ENCODE results near the gene STAC.
"Not testable (repeated sequence)": the region's sequence is repeated elsewhere in the genome, so short reads cannot be mapped to it uniquely, and the experiment has no call there.

The STAC gene

DNA sequence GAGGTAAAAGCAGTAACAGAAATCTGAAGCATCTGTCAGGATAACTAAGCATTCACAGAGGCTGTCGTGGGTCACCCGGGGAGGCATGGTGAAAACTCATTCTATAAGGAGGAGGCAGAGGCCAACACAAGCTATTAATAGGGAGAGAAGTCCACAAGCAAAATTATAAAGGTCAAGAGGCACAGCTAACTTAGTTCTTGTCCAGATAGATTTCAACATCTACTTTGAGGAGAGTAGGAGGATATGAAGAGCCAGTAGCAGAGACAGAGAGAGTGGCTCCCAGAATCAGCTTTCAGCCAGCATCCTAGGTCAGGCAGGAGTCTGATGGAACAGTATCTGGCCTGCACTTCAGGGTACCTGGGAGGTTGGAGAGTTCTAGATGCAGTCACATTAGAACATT, 95.3 kb downstream of the STAC start:
- DNase-seq (ENCODE audit: extremely low spot score, insufficient read length, low read depth) (no peak), FAIRE-seq (no peak)

DNA sequence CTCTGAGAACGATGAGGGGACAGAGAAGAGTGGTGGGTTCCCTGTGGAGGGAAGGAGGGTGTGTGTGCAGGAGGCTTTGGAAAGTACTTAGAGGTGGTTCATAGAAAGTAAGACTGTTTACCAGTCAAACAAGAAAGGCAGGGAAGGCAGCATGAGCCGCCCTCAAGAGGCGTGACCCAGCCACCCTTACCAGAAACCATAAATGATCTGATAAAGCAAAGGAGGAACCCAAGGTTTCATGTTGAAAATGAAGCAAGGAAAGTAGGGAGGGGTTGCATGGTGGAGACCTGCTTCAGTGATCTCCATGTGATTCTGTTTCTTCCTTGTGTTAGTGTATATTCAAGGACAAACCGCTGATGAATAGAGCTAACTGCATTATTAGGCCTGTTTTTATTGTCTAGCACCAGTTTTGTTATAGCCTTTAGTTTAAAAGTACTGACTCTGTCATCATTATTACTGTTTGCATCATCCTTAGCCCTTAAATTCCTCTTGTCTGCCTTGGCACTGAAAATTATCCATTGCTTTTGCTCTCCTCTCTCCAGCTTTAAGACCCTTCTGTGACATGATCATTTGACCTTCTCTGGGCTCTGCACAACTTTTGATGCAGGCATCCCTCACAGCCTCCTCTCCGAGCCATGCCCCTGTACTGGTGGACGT, 96.1 kb downstream of the STAC start:
- FAIRE-seq (no peak), DNase-seq (ENCODE audit: extremely low spot score, insufficient read length, low read depth) (no peak)

DNA sequence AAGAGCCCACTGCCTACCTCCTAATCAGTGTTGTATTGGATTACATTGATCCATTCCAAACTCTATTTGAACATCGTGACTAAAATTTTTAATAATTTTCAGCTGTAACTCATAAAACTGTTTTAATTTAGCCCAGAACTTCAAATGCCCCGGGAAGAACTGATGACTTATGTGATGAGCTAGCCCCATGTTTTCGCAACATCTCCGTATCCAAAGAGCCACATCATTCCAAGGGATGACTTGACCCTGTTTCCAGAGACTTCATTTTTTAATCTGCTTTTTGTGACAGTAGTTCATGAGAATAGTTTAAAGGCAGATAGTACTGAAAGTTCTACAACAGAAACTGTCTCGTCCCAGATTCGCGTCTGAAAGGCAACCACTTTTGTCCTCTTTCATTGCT, 97.4 kb downstream of the STAC start:
- no peak for DNase-seq (ENCODE audit: extremely low spot score, insufficient read length, low read depth)
- FAIRE-seq = no peak

DNA sequence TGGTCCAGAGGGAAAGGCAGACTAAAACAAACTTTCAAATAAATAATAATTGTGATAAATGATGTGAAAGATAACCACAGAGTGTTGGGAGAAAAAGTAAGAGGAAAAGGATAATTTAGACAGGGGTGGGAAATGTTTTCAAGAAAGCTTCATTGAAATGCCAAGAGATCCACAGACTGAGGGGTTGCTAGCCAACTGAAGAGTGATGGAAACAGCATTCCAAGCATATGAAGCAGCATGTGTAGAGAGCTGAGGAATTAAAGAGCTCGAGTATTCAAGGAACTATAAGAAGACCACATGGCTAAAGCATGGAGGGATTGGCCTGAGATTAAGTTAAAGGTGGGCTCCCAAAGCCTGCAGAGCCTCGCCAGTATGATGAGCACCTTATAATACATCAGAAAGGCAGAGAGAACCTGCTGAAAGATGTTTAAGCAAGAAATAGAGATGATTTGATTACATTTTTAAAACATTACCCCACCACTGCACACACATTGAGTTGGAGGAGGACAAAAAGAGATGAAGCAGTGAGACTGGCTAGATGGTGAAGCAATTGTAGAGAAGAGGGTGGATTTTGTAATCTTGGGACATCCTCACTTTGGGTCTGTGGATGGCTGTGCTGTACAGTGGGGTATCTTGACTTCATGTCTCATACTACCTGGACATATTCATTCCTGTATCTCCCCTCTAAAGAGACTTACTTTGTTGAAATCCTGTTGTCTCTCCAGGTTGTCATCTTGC, 100.8 kb downstream of the STAC start:
- DNase-seq (ENCODE audit: extremely low spot score, insufficient read length, low read depth) (no peak), FAIRE-seq (no peak)

DNA sequence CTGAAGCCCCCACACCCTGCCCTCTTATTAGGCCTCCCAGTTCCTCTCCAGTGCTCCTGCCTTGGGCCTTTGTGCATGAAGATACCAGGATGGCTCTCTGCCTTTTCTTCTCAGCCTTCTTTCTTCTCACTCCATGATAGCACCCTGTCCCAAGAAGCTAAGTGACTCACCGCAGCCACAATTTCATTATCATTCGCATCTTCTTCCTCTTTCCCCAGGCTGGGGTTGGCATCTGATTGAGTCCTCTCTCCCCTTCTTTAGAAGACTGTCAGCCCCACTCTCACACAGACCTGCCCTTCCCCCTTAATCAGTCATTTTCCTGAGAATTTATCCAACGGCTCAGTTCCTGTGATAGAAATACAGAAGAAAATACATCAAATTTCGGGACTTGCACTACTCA, 102.0 kb downstream of the STAC start:
- no peak for FAIRE-seq

DNA sequence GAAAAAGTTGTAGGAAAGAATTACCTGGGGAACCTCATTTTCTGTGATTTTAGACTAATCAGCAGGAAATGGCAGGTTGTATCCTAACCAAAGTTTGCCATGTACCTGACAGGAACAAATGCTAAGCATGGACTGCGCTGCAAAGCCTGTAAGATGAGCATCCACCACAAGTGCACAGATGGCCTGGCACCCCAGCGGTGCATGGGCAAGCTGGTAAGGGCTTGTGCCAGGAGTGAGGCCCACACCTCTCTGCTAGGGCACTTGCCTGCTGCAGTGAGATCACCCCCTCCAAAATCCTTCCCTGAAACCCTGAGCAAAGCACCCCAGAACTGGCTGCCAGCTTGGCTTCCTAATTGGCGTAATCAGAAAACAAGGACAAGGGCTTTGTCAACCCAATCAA, 102.6 kb downstream of the STAC start:
- no peak for FAIRE-seq
- no peak for DNase-seq (ENCODE audit: extremely low spot score, insufficient read length, low read depth)

More for the DNA sequence above, 102.0 kb downstream of the STAC start:
- no peak for DNase-seq (ENCODE audit: extremely low spot score, insufficient read length, low read depth)

DNA sequence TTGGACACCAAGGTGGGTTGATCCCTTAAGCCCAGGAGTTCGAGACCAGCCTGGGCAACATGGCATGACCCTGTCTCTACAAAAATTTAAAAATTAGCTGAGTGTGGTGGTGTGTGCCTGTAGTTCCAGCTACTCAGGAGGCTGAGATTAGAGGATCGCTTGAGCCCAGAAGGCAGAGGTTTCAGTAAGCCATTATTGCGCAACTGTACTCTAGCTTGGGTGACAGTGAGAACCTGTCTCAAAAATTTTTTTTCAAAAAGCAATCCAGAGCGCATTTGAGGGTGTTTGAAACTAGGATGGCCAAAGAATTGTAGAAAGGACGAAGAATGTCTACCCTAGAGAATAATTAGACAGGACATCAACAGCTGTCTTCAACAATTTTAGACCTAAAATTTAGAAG, 103.4 kb downstream of the STAC start:
- FAIRE-seq (no peak), DNase-seq (ENCODE audit: extremely low spot score, insufficient read length, low read depth) (no peak)

DNA sequence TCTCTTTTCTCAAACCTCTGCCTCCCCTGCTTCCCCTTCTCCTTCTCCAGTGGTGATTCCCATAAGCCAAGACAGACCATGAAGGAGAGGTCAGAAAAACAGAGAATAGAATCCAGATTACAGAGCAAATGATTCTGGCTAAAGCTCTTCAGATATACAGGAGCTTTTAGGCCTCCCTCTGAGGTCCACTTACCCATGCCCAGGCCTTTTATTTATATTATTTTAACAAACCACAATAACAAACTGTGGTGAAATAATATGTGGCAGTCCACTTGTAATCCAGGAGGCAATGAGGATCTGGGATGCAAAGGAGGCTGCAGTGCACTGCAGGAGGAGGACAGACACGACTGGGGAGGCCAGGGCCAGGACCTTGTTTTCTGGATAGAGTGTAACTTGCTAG, 104.1 kb downstream of the STAC start:
- FAIRE-seq (no peak), DNase-seq (ENCODE audit: extremely low spot score, insufficient read length, low read depth) (no peak)

DNA sequence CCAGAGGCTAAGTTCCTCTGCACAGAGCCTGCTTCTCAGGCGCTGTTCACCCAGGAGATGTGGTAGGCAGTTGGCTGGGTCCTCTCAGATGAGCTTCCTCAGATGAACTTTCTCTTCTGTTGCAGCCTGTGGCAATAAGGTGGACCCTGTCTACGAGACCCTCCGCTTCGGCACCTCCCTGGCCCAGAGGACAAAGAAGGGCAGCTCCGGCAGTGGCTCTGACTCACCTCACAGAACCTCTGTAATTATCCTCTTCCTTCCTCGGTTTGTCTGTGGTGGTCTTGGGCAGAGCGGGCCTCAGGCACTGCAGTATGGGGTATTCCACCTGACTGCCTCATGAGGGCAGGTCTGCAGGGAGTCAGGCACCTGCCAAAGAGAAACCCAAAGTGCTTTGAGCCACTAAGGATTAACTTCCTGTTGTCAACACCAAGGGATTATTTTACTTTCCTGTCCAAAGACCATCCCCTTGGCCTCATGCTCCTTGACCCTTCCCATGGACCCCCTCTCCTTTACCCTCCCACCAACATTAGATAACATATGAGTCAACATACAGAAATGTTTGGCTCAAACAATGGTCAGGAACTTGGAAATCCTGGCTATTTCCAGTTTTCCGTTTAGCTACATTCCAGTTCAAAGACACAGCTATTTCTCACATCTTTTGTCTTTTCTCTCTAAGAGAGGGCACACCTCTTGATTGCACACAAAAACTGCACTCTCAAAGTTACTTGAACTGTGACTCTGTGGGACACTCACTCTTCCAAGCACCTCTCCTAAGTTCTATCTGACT, 105.9 kb downstream of the STAC start:
- FAIRE-seq (no peak), DNase-seq (ENCODE audit: extremely low spot score, insufficient read length, low read depth) (no peak)

DNA sequence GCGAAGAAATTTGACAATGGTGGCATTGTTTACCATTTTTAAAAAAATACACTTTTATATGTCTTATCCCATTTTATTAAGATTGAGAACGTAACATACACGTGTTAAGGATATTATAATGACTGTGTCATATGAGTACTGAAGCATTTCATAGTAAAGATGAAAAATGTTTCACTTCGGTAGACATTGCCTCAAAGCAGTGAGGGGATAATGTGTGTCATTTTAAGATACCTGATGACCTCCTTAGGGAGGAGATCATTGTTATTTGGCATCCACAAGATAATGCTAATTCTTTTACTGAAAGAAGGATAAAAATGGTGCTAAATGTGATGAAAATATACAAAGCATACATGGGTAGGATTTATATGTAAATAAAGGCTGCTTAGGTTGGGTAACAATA, 107.3 kb downstream of the STAC start:
- no peak for DNase-seq (ENCODE audit: extremely low spot score, insufficient read length, low read depth)
- FAIRE-seq = no peak

DNA sequence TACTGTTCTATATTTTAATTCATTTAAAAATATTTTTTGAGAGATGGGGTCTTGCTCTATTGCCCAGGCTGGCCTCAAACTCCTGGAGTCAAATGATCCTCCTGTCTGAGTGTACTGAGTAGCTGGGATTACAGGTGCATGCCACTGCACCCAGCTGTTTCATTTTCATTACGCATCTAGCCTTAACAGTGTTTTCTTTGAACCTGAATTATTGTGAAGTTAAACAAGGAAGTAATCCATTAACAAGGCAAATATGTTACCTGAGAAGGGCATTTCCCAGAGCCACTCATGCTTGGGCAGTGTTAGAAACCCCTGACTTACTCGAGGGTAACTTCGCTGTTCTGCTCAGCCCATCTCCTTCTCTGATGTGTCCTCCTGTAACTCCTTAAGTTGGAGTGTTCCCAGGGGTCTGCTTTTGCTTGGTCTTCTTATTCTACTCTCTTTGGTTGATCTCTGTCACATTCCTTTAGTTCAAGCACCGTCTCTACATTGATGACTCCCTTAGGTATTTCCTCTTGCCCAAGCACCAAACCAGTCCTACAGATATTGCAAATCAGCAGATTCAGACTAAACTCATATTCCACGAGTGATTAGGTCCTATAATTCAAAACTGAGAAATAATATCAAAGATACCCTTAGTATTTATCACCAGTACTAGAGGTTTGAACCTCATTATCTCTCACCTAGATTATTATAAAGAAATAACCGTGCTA, 107.9 kb downstream of the STAC start:
- DNase-seq (ENCODE audit: extremely low spot score, insufficient read length, low read depth) = no peak
- FAIRE-seq = no peak

DNA sequence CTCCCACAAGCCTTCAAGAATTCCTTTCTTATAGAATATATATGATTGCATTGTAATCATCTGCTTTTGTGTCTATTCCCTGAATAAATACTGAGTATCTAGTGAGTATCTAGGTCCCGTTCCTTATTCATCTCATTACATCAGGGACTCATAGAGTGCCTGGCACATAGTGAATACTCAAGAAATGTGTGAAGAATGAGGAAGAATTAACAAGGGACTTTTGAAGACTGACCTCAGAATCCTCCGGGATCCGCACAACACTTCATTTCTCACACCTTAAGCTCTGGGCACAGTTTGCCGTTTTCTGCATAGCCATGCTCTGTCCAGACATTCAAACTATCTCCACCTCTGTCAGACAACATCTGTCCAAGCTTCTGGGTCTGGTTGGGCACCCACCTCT, 108.8 kb downstream of the STAC start:
- FAIRE-seq (no peak), DNase-seq (ENCODE audit: extremely low spot score, insufficient read length, low read depth) (no peak)

DNA sequence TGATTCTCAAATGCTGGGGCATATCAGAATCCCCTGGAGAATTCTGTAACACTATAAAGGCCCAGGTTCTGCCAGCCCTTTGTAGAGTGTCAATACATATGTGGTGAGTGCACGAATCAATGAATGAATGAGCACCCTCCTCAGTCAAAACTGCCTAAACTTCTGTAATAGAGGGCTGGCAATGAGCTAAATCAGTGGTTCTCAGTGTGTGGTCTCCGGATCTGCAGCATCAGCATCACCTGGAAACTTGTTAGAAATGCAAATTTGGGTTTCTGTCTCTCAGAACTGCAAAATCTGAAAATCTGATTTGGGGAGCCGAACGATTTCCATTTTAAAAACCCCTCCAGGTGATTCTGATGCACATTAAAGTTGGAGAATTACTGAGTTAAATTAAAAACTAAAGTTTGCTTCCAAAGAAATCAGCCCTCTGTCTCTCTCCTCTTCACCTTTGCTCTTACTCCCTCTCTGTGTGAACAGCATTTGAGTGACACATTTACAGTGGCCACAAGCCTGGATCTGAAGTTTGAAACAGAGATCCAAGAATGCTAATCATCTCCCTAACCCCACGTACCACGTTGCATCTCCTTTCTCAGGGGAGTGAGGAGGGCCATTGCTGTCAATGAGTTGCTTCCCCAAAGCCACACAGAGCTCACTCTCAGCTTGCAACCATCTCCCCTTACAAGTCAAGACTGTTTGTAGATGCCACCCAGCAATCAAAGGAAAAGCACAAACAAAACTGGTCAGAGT, 109.5 kb downstream of the STAC start:
- DNase-seq (ENCODE audit: extremely low spot score, insufficient read length, low read depth) (no peak), FAIRE-seq (no peak)

DNA sequence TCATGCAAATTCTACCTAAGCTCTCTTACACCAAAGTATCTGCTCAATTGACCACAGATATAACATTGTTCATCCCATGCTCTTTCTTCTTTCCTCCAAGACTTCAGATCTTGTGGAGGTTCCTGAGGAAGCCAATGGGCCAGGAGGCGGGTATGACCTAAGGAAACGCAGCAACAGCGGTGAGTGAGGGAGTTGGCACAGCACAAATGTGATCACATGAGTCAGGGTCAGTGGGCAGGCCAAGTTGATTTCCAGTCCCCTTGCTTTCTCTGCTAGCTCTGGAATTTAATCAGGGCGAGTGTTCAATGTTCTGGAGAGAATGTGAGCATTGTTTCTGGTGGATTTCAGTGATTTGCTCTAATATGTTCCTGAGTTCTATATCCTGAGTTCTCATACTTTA, 112.7 kb downstream of the STAC start:
- no peak for FAIRE-seq

DNA sequence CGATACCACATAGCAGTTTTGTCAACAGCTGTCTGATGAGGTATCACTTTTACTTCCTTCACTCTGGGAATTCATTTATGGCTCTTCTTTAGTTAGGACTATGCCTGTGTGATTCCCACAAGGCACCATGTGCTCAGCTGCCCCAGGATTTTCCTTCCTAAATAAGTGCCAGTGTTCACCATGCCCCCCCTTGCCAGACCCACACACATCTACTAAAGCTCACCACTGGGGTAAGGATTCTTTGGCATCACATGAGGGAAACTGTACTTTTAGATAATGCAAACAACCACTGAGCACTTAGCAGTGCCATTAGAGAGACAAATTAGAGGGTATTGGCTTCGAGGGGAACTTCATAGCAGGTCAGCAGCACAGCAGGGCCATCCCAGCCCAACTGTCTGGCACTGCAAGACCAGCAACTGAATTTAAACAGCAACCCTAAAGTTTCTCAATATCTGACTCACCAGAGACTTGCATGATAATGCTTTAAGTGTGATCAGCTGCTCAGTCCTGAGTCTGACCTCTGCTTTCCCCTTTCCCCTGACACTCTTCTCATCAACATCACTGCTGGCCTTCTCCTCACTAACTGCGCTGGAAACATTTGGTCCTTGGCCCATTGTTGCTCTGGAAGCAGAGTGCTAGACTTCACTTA, 114.3 kb downstream of the STAC start:
- DNase-seq (ENCODE audit: extremely low spot score, insufficient read length, low read depth) = no peak
- FAIRE-seq = no peak

More for the DNA sequence above, 112.7 kb downstream of the STAC start:
- DNase-seq (ENCODE audit: extremely low spot score, insufficient read length, low read depth) = no peak

DNA sequence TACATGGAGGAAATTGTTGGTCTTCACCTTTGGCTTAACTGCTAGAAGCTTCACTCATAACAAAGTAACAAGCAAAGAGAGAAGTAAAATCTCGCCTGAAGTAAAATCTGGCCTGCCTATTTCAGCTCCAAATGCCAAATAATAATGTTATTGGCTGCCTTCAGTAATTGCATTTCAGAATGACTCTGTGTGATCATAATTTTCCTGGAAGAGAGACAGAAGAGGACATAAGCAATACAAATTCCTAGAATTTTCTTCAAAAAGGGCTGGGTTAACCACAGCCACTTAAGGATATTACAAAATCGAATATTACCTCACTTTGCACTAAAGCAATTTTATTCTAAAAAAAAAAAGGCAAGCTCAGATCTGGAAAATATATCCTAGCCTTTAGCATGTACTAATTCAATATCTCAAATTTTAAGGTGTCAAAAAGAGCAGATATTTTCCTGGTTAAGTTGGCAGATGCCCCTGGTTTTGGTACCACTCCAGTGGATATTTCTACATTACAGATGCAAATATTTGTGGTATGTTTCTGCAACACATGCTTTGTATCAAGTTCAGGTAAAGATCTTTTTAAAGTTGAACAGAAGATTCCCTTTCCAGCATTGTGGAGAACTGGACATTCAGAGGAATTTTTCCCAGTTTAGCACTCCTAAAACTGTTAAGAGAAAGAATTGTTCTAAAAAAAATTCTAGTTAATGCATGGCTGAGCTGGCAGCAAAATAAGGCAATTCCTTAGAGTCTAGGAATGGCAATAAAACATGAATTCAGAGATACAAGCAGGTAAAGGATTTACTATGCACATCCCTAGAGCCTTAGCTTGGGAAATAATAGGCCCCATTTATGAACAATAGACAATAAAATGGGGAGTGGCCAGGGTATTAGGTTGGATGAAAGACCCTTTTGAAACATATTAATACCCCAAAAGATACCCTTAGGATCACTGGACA, 116.7 kb downstream of the STAC start:
- DNase-seq (ENCODE audit: extremely low spot score, insufficient read length, low read depth) (no peak), FAIRE-seq (no peak)

DNA sequence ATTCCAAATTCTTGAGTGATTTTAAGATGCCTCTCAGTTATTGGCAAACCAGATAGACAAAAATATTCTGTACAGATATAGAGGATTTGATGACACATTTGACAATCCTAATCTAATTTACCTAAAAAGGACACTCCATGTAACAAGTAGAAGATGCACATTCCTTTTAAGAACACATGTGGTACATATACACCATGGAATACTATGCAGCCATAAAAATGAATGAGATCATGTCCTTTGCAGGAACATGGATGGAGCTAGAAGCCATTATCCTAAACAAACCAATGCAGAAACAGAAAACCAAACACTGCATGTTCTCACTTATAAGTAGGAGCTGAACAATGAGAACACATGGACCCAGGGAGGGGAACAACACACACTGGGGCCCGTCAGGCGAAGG, 119.7 kb downstream of the STAC start:
- FAIRE-seq = not testable (repeated sequence)

DNA sequence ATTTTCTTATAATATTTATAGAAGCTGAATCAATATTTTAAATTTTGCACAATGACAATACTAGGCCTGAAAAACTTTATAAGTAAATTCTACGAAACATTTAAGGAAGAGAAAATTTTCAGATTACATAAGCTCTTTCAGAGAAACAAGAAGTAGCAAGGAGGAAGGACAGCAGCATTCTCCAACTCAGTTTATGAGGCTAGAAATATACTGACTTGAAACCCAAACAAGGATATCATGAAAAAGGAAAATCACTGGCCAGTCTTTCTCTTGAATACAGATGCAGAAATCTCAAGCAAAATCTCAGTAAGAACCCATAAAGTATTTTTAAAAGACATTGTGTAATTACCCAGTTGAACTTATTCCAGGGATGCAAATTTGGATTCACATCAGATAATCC, 121.3 kb downstream of the STAC start:
- FAIRE-seq = no peak
- DNase-seq (ENCODE audit: extremely low spot score, insufficient read length, low read depth) = no peak

More for the DNA sequence above, 119.7 kb downstream of the STAC start:
- DNase-seq (ENCODE audit: extremely low spot score, insufficient read length, low read depth) = not testable (repeated sequence)

Data from GM18507 (cell line).